HG02678 (cell line): Measurements from ENCODE around the gene ANXA6.

Experiments used
- ATAC-seq: cut with Tn5 transposase; IDR thresholded peaks from one replicate; pipeline ENCODE4 v1.9.1; 2021; ENCODE audit warnings: mild to moderate bottlenecking, moderate library complexity; ENCODE audit not compliant: unreplicated experiment

The ANXA6 gene

GRCh38 chr5:151106509-151106908 is 51.1 kb downstream of the ANXA6 start:
- ATAC-seq, result no peak

DNA sequence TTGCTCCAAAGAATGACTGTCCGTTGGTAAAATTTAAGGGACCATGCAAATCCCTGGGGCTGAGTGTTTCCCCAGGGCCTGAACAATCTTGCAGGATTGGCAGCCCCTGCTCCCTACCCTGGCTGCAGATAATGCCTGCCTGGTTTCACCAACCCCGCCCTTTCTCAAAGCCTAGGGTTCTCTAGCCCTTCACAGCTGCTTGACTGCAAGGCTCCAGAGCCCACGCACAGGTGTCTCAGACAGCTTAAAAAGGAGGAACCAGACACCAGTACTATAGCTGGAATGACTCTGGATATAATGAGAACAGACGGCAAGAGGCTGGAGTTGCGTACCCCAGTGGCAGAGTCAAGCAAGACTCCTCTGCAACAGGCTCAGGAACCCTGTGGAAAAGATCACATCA is 51.5 kb downstream of the ANXA6 start:
- no peak for ATAC-seq

DNA sequence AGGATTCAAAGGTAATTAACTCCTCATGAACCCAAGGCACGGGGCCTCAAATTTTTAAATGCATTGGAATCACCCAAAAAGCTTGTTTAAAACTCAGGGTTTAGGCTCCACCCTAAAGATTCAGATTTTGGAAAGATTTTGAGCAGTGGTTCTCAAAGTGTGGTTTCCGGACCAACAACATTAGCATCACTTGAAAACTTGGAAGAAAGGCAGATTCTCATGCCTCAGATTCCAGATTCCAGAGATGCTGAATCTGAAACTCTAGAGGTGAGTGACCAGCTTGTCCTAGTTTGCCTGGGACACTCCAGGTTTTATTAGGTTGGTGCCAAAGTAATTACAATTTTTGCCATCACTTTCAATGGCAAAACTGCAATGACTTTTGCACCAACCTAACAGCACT is 52.0 kb downstream of the ANXA6 start:
- ATAC-seq, result no peak

DNA sequence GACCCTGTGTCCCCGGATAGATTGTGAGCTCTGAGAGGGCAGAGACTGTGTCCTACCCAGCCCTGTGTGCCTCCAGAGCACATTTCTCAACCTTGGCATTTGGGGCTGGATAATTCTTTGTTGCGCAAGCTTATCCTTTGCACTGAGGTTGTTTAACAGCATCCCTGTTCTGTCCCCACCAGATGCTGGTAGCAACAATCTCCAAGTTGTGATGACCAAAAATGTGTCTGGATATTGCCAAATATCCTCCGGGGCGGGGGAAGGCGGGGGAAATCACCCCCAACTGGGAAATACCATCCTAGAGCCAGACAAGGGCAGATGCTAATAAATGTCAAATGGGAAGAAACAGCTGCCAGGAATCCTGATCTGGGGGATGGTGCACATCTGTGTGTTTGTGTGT is 52.8 kb downstream of the ANXA6 start:
- ATAC-seq, result no peak

GRCh38 chr5:151101746-151102145 is 55.8 kb downstream of the ANXA6 start:
- ATAC-seq, result no peak

- ATAC-seq, result no peak
Measured at GRCh38 chr5:151101151-151101550, 56.4 kb downstream of the ANXA6 start.

DNA sequence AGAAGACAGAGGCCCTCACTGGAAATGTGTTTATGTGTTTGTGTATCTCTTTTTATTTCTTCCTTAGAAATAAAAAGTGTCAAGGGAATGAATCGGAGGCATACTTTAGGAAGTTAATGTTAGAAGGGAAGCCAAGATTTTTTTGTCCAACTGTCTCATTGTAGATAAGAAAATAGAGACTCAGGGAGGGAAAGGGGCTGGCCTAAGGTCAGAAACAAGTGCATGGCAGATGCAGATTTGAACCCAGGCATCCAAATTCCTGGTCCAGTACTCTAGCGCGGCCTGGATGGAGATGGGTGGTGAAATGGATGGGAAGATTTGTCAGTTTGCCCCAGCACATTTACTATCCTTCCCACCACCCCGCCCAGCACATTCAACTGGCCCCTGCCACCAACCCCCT is 56.9 kb downstream of the ANXA6 start:
- ATAC-seq, result no peak

GRCh38 chr5:151098768-151099121 is 58.8 kb downstream of the ANXA6 start:
- ATAC-seq, result no peak

- peak; percentile 48 for ATAC-seq
Measured at GRCh38 chr5:151097820-151098767, 59.5 kb downstream of the ANXA6 start.

DNA sequence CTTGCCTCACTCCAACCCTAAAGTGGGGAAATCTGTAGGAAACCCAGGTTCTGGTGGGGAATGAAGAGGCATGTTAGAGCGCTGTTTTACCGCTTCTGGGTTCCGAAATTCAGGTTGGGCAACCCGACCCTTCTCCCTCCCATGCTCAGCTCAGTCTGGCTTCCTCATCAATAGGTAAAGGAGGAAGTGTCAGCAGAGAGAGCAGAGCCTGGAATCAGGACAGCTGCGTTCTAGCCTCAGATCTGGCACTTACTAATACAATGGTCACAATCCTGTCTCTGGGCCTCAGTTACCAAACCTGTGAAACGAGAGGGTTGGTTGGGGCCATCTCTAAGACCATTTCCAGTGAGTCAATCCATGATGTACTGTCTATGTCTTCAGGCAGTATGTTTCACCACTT is 60.5 kb downstream of the ANXA6 start:
- ATAC-seq, result no peak

GRCh38 chr5:151096001-151096373 is 61.6 kb downstream of the ANXA6 start:
- no peak for ATAC-seq

GRCh38 chr5:151095341-151096000 is 62.1 kb downstream of the ANXA6 start:
- ATAC-seq, result no peak

- no peak for ATAC-seq
Measured at GRCh38 chr5:151094852-151095245, 62.7 kb downstream of the ANXA6 start.

DNA sequence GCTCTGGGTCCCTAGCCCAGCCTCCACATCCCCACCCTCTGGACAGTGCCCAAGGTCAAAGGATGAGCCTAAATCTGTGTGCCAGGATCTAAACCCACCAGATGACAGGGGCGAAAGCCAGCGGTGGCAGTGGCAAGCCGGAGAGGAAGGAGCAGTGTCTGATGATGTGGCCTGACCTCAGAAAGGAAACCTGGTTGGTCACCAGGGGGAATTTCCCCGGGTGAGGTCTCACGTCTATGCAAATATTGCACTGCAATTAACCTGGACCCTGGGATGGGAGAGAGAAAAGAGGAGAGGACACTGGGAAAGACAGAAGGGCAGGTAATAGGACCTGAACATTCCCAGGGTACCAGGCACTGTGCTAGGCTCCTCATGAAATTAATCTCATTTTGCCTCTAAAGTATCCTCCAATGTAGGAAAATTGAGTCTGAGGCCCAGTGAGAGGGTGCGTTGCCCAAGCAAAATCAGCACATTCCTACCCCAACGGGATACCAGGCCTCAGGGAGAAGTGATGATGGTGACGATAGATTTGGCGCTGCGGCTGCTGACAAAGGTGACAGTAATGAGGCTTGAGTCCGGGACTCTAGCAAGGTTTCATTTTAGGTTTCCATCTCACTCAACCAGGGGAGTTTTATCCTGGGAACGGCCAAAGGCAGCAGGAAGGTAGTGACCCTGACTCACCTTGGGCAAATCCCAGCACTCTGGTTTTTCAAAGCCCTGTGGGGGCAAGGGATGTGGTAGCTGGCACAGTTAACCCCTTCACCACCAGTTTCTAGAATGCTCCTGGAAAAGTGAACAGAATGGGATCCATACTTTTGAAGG is 63.3 kb downstream of the ANXA6 start:
- ATAC-seq, result peak; percentile 75

- no peak for ATAC-seq
Measured at GRCh38 chr5:151093476-151093889, 64.1 kb downstream of the ANXA6 start.

DNA sequence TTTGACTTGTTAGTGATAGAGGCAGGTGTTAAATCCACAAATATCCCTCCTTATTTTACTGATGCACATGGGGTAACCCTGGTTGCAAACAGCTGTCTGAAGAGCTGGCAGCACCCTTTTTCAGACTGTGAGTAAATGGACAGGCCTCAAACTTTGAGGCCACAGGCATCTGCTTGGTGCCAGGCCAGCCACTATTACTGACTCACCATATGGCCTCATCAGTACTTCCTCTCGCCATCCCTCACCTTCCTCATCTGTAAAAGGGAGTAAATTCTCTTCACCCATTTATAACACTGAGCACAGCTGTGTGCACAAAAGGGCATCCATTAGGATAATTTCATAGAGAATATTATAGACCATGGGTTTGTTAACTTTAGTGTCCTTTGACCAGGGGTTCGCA is 64.8 kb downstream of the ANXA6 start:
- no peak for ATAC-seq

DNA sequence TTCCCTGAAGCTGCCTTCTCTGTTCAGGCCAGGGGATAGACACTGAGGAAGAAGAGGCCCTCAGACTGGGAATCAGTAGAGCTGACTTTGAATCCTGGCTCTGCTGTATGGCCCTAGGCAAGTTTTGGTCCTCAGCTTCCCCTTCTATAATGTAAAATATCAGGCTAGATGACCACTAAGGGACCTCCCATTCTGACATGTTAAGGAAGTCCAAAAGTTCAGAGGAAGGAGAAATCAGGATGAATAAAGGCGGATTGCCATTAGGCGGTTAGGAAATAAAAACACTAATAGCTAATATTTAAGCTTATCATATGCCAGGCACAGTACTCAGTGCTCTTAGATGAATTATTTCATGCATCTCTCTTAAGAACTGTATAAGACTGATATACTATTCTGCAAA is 67.9 kb downstream of the ANXA6 start:
- ATAC-seq, result no peak

DNA sequence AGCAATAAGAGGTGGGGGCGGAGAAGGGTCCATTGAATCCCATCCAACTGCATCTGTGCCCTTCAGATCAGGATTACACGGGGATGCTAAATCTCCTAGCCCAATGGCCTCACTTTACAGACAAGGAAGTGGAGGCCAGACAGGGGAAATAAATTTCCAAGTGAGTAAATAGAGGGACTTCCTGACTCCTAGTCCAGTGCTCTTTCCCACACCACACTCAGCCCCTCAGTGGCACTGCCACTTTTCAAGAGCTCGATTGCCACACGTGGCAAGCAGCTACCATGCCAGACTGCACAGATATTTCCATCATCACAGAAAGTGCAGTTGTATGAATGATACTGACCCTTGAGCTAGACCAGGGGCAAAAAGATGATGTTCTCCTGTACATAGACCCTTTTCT is 68.6 kb downstream of the ANXA6 start:
- ATAC-seq, result no peak

- no peak for ATAC-seq
Measured at GRCh38 chr5:151087486-151087885, 70.1 kb downstream of the ANXA6 start.

- ATAC-seq, result peak; percentile 82
Measured at GRCh38 chr5:151086905-151087360, 70.6 kb downstream of the ANXA6 start.

DNA sequence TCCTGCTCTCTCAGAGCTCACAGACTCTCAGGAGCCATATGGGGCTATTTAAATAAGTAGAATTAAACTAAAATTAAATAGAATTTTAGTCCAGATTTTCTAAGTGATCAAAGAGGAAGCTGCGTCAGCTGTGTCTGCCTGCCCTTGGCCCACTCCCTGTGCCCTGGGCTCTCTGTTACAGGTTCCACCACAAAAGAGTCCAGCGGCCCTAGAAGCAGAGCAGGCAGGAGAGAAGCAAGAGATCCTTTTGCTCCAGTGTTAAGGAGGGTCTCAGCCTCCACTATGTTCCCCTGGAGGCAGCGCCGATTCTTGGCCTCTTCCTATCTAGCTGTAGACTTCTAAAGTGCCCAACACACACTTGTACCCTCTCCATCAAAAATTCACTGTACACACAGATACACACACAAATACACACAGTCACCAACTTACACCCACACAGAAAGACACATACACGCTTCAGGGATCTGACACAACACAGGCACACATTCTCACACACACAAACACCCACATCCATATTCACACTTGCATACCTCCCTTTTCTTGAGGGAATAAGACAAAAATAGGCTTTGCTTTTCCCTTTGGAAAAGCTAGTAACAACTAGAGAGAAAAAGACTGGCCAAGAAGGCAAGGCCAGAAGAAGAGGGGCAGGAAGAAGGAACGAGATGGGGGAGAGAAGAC is 71.2 kb downstream of the ANXA6 start:
- ATAC-seq, result no peak
